H1 (cell line): ENCODE data around the gene AGPAT3. TPM values are rescaled to one million over a fixed set of nuclear protein-coding genes. Genes with fewer than 3 reads are reported as not detected.

Source experiments
- CTCF ChIA-PET: fragments of 300-600 bp; sonication (Branson Sonifier 250); formaldehyde crosslinking; loops from one replicate; lab custom pipeline; 2021; ENCODE audit not compliant: partially characterized antibody; lab: Charles Lee
- POLR2A ChIA-PET: fragments of 300-600 bp; sonication (Branson Sonifier 250); formaldehyde crosslinking; loops from one replicate; lab custom pipeline; 2021; ENCODE audit warnings: inconsistent platforms; ENCODE audit not compliant: partially characterized antibody; lab: Charles Lee
- DNase-seq, 2 experiments: peaks; one replicate each; pipeline versions ENCODE4 v3.0.0 to v3.0.0-alpha.2; 2010 to 2022; ENCODE audit warnings: low spot score in 2 of 2, low read depth in 1 of 2, mixed read lengths in 1 of 2
- FAIRE-seq: peaks from 2 replicates; lab custom pipeline; 2011; peaks lifted over from hg19 to GRCh38; lab: Jason Lieb, UNC
- H2AFZ ChIP-seq: 2 replicates; pipeline ENCODE4 v1.8.1; 2012; ENCODE audit warnings: low read length, inconsistent platforms
- H2AK5ac ChIP-seq: 2 replicates; pipeline ENCODE4 v1.6.1; 2013; ENCODE audit warnings: low read depth, low read length
- H2BK120ac ChIP-seq: replicated peaks from 2 replicates; pipeline ENCODE3; 2013; ENCODE audit warnings: low read depth, low read length, inconsistent platforms
- H2BK12ac ChIP-seq: 2 replicates; pipeline ENCODE4 v1.6.1; 2013; ENCODE audit warnings: low read depth, low read length
- H2BK15ac ChIP-seq: 2 replicates; pipeline ENCODE4 v1.6.1; 2013; ENCODE audit warnings: low read length
- H2BK20ac ChIP-seq: 2 replicates; pipeline ENCODE4 v1.6.1; 2013; ENCODE audit warnings: low read length
- H2BK5ac ChIP-seq: 2 replicates; pipeline ENCODE4 v1.6.1; 2013; ENCODE audit warnings: low read depth, low read length
- H3K14ac ChIP-seq: 2 replicates; pipeline ENCODE4 v1.6.1; 2013; ENCODE audit warnings: inconsistent platforms; ENCODE audit not compliant: insufficient read length
- H3K18ac ChIP-seq: 2 replicates; pipeline ENCODE4 v1.6.1; 2013; ENCODE audit warnings: low read length; ENCODE audit errors: extremely low read depth
- H3K23ac ChIP-seq: 2 replicates; pipeline ENCODE4 v1.6.1; 2013; ENCODE audit warnings: inconsistent platforms; ENCODE audit not compliant: insufficient read length
- H3K23me2 ChIP-seq: 2 replicates; pipeline ENCODE4 v1.6.1; 2013; ENCODE audit warnings: low read depth, low read length
- H3K27ac ChIP-seq: 2 replicates; pipeline ENCODE4 v1.6.1; 2011; ENCODE audit warnings: low read depth, low read length, inconsistent platforms
- H3K27me3 ChIP-seq, 4 experiments: replicated peaks in 1 of 4; 1 replicate in 1 of 4; 2 replicates in 3 of 4; pipeline versions ENCODE4 v1.6.1 to v1.8.1; 2011 to 2013; ENCODE audit warnings: low read length in 3 of 4, mild to moderate bottlenecking in 3 of 4, inconsistent platforms in 2 of 4, mixed read lengths in 2 of 4, moderate library complexity in 1 of 4; ENCODE audit not compliant: control insufficient read depth in 3 of 4, insufficient read depth in 3 of 4; ENCODE audit errors: extremely low read depth in 1 of 4
- H3K36me3 ChIP-seq, 4 experiments: 2 replicates each; pipeline versions ENCODE4 v1.6.1 to v1.8.1; 2011 to 2013; ENCODE audit warnings: mild to moderate bottlenecking in 4 of 4, low read length in 3 of 4, moderate library complexity in 2 of 4, control low read depth in 1 of 4, inconsistent platforms in 1 of 4; ENCODE audit not compliant: insufficient read depth in 4 of 4, control insufficient read depth in 2 of 4
- H3K4ac ChIP-seq: replicated peaks from 2 replicates; pipeline ENCODE3; 2013; ENCODE audit warnings: low read length, low read depth, mixed read lengths, inconsistent platforms; ENCODE audit not compliant: insufficient read length
- H3K4me1 ChIP-seq, 4 experiments: replicated peaks in 1 of 4; 1 replicate in 1 of 4; 2 replicates in 3 of 4; pipeline versions ENCODE4 v1.6.1 to v1.8.1; 2011 to 2013; ENCODE audit warnings: low read length in 3 of 4, inconsistent platforms in 2 of 4, mixed read lengths in 1 of 4; ENCODE audit not compliant: insufficient read depth in 4 of 4, control insufficient read depth in 3 of 4
- H3K4me2 ChIP-seq, 2 experiments: 2 replicates each; pipeline versions ENCODE4 v1.6.1 to v1.8.1; 2011 to 2013; ENCODE audit warnings: low read depth in 2 of 2, low read length in 2 of 2, control low read depth in 1 of 2, inconsistent platforms in 1 of 2, mild to moderate bottlenecking in 1 of 2; ENCODE audit not compliant: insufficient read depth in 1 of 2
- H3K4me3 ChIP-seq, 4 experiments: fragments of 200-600, 300-600 bp in 1 of 4; sonication (generic), shearing (Covaris generic), sonication (Bioruptor Twin) in 1 of 4; 2 replicates each; pipeline versions ENCODE4 v1.5.1 to v1.8.1; 2011 to 2016; ENCODE audit warnings: low read length in 4 of 4, low read depth in 3 of 4, control low read depth in 2 of 4, inconsistent platforms in 2 of 4, mild to moderate bottlenecking in 2 of 4, mixed read lengths in 1 of 4, moderate library complexity in 1 of 4; ENCODE audit not compliant: insufficient read depth in 2 of 4; ENCODE audit errors: extremely low read depth in 1 of 4
- H3K56ac ChIP-seq: replicated peaks from 2 replicates; pipeline ENCODE3; 2013; ENCODE audit warnings: low read depth, mild to moderate bottlenecking, mixed read lengths, low read length, inconsistent platforms; ENCODE audit not compliant: insufficient read length
- H3K79me1 ChIP-seq: 2 replicates; pipeline ENCODE4 v1.6.1; 2013; ENCODE audit warnings: low read depth, low read length, control low read depth
- H3K79me2 ChIP-seq, 2 experiments: 2 replicates each; pipeline versions ENCODE4 v1.6.1 to v1.8.1; 2012 to 2013; ENCODE audit warnings: low read length in 2 of 2, mild to moderate bottlenecking in 2 of 2, inconsistent platforms in 1 of 2; ENCODE audit not compliant: insufficient read depth in 2 of 2, control insufficient read depth in 1 of 2
- H3K9ac ChIP-seq, 4 experiments: replicated peaks in 1 of 4; 1 replicate in 1 of 4; 2 replicates in 3 of 4; pipeline versions ENCODE4 v1.6.1 to v1.8.1; 2011 to 2013; ENCODE audit warnings: low read depth in 3 of 4, low read length in 3 of 4, control low read depth in 2 of 4, mild to moderate bottlenecking in 2 of 4, moderate library complexity in 2 of 4, inconsistent platforms in 1 of 4; ENCODE audit errors: extremely low read depth in 1 of 4
- H3K9me3 ChIP-seq, 2 experiments: 2 replicates each; pipeline versions ENCODE4 v1.6.1 to v1.8.1; 2012 to 2013; ENCODE audit warnings: mild to moderate bottlenecking in 2 of 2, moderate library complexity in 2 of 2, control low read depth in 1 of 2, inconsistent platforms in 1 of 2, low read depth in 1 of 2, low read length in 1 of 2, mixed read lengths in 1 of 2; ENCODE audit not compliant: insufficient read depth in 2 of 2
- H4K20me1 ChIP-seq, 2 experiments: replicated peaks in 1 of 2; 2 replicates each; pipeline versions ENCODE3 to v1.8.1; 2011 to 2013; ENCODE audit warnings: inconsistent platforms in 2 of 2, low read length in 2 of 2, mild to moderate bottlenecking in 1 of 2; ENCODE audit not compliant: insufficient read depth in 2 of 2, control insufficient read depth in 1 of 2
- H4K5ac ChIP-seq: 2 replicates; pipeline ENCODE4 v1.6.1; 2013; ENCODE audit warnings: low read length, low read depth, mixed read lengths, inconsistent platforms; ENCODE audit not compliant: insufficient read length
- H4K8ac ChIP-seq: 2 replicates; pipeline ENCODE4 v1.8.0; 2013; ENCODE audit warnings: mild to moderate bottlenecking, moderate library complexity, low read length, inconsistent platforms; ENCODE audit not compliant: insufficient read depth; ENCODE audit errors: extremely low read depth
- H4K91ac ChIP-seq: replicated peaks from 2 replicates; pipeline ENCODE3; 2013; ENCODE audit warnings: low read length, mixed read lengths, inconsistent platforms; ENCODE audit not compliant: insufficient read length
- ATF2 ChIP-seq: IDR thresholded peaks from 2 replicates; pipeline ENCODE4 v1.6.1; 2012; ENCODE audit warnings: low read length, inconsistent platforms
- FOSL1 ChIP-seq: IDR thresholded peaks from 2 replicates; pipeline ENCODE4 v1.6.1; 2011; ENCODE audit warnings: mild to moderate bottlenecking, low read depth, low read length, moderate library complexity; ENCODE audit not compliant: insufficient read depth
- HDAC2 ChIP-seq, 2 experiments: fragments of 300-600 bp in 1 of 2; sonication (generic) in 1 of 2; IDR thresholded peaks; 2 replicates each; pipeline ENCODE4 v1.6.1; 2011 to 2012; ENCODE audit warnings: low read depth in 2 of 2, low read length in 2 of 2, mild to moderate bottlenecking in 2 of 2, moderate library complexity in 2 of 2, borderline replicate concordance in 1 of 2, inconsistent platforms in 1 of 2
- JUND ChIP-seq: IDR thresholded peaks from 2 replicates; pipeline ENCODE4 v1.6.1; 2011; ENCODE audit warnings: mild to moderate bottlenecking, improper control_type of control experiment, low read length
- RBBP5 ChIP-seq: IDR thresholded peaks from 2 replicates; pipeline ENCODE4 v1.7.1; 2012; ENCODE audit warnings: low read depth, mild to moderate bottlenecking, inconsistent platforms, low read length, moderate library complexity, borderline replicate concordance
- RNF2 ChIP-seq: fragments of 200-900, 300-1000 bp; sonication (generic); IDR thresholded peaks from 2 replicates; pipeline ENCODE4 v1.7.1; 2016; ENCODE audit warnings: borderline replicate concordance, low read depth, mild to moderate bottlenecking, antibody characterized with exemption, low read length; ENCODE audit not compliant: poor library complexity, severe bottlenecking; ENCODE audit errors: missing control alignments
- TBP ChIP-seq: IDR thresholded peaks from 2 replicates; pipeline ENCODE4 v1.6.1; 2011; ENCODE audit warnings: low read depth, low read length, improper control_type of control experiment
- WGBS, 2 experiments: shearing (Covaris generic) in 1 of 2; methylation state at CpG; one replicate each; pipeline versions ENCODE4 v1.1.6 to v1.1.7; 2013 to 2015; ENCODE audit warnings: low lambda C conversion rate in 2 of 2, mixed read lengths in 2 of 2, inconsistent platforms in 1 of 2, low coverage in 1 of 2, missing lambda C conversion rate in 1 of 2; ENCODE audit not compliant: insufficient replicate concordance in 2 of 2, insufficient coverage in 1 of 2, insufficient read length in 1 of 2; ENCODE audit errors: extremely low coverage in 1 of 2, missing lambda C conversion rate in 1 of 2; 5-methylcytosine and 5-hydroxymethylcytosine counted together
- polyA plus RNA-seq, 7 experiments: library from polyadenylated mRNA; depleted of rRNA in 3 of 7; stranded (reverse) in 5 of 7; unstranded in 2 of 7; fragments of >200 nt in 5 of 7; fragments of 200-250 nt in 2 of 7; gene quantifications; 1 replicate in 5 of 7; 2 replicates in 1 of 7; 4 replicates in 1 of 7; pipeline versions ENCODE4 v1.2.1 to v1.2.3, GENCODE V29; 2011 to 2013; ENCODE audit warnings: missing spikeins in 2 of 7, mixed read lengths in 2 of 7
- total RNA-seq: library from RNA; stranded (reverse); fragmentation: NEBNext Ultra II Directional; extraction: Animal tissue kit (Norgen Biotek cat#: 25700); gene quantifications from 2 replicates; pipeline ENCODE4 v1.2.1, GENCODE V29; 2021

AGPAT3 gene
- total and polyA plus RNA-seq, 2 of the 8 experiments (the other 6 are each of a cell fraction or from before 2014, with no cell fraction given) = 5.8 to 7.3 TPM

GRCh38 chr21:43919871-43920801 lies 55.1 kb downstream of the AGPAT3 start:
- 0 out of 8 replicates have a peak overlapping the region, but pooled peaks of 1 of the 4 experiments have one; percentile 1 for H3K4me3 ChIP-seq
- WGBS, 2 experiments = 69 to 100% methylated on average over 1 to 25 of the region's 25 CpGs
- H3K4ac ChIP-seq = no peak overlapping the region
- no peaks in the 10 kb centered on the region for H3K36me3 ChIP-seq
- no peak overlapping the region for H3K23ac ChIP-seq
- H3K18ac ChIP-seq = peak overlapping the region; percentile 90
- DNase-seq = peak in 1 of 2 experiments; percentile 45
- peak overlapping the region; percentile 84 for H2BK5ac ChIP-seq
- H3K56ac ChIP-seq = no peak overlapping the region
- peak overlapping the region; percentile 93 for H2BK15ac ChIP-seq
- H4K20me1 ChIP-seq = peaks cover 0 to 2% of the 10 kb centered on the region in 2 experiments
- H3K27me3 ChIP-seq = peaks cover 0 to 4% (median 0%) of the 10 kb centered on the region in 4 experiments; a peak in 2 of 7 replicates
- H3K23me2 ChIP-seq = peaks cover 8% of the 10 kb centered on the region
- peak overlapping the region in 1 of 4 experiments; percentile 50; a peak in 2 of 7 replicates for H3K9ac ChIP-seq
- H2AK5ac ChIP-seq = peak overlapping the region; percentile 99; the same call in 1 of the 2 replicates
- no peaks in the 10 kb centered on the region for H3K9me3 ChIP-seq
- H3K14ac ChIP-seq = no peak overlapping the region
- H4K91ac ChIP-seq = peak overlapping the region; percentile 31
- peaks cover 3 to 26% (median 14%) of the 10 kb centered on the region in 4 experiments for H3K4me1 ChIP-seq
- H2AFZ ChIP-seq = no peak overlapping the region
- CTCF ChIA-PET = interaction anchor here (1.0 to 13.7 kb wide), 3 partner anchors 13 to 19 kb away, joined by 3 to 188 read pairs (median 12); no protein-coding TSS in a partner anchor
- peak overlapping the region; percentile 98 for H2BK20ac ChIP-seq
- peaks cover 2% of the 10 kb centered on the region; the same call in 1 of the 2 replicates for H3K79me1 ChIP-seq
- peak overlapping the region; percentile 51 to 72; a peak in 3 of 4 replicates for H3K4me2 ChIP-seq
- H4K8ac ChIP-seq = no peak overlapping the region
- peak overlapping the region; percentile 91; the same call in 1 of the 2 replicates for H2BK12ac ChIP-seq
- FAIRE-seq = no peak
- POLR2A ChIA-PET = interaction anchor here (1.4 kb wide), 1 partner anchor 107 kb away, joined by 3 read pairs; no protein-coding TSS in a partner anchor
- H3K79me2 ChIP-seq = no peaks in the 10 kb centered on the region
- H3K27ac ChIP-seq = no peak overlapping the region
- no peak overlapping the region for H4K5ac ChIP-seq
- no peak overlapping the region for H2BK120ac ChIP-seq
- TF ChIP-seq TBP (no peak), ATF2 (no peak), RBBP5 (no peak), FOSL1 (no peak), RNF2 (no peak), HDAC2 (IDR thresholded peaks at IDR 0.05; ENCODE audit: borderline replicate concordance in 1 of 2, low read depth in 2 of 2, low read length in 2 of 2) (no peak), JUND (no peak)
